Mononuclear cell (primary cell): ENCODE data around the gene HPS1. TPM values are rescaled to one million over a fixed set of nuclear protein-coding genes. Genes with fewer than 3 reads are reported as not detected.

Experiments
- H3K27me3 ChIP-seq: 2 replicates; pipeline ENCODE4 v1.6.0; 2011; ENCODE audit warnings: low read length, control low read depth; ENCODE audit not compliant: insufficient read depth
- H3K4me1 ChIP-seq: 2 replicates; pipeline ENCODE4 v1.5.1; 2011; ENCODE audit warnings: mild to moderate bottlenecking, low read length, control low read depth; ENCODE audit not compliant: insufficient read depth
- H3K4me3 ChIP-seq: 2 replicates; pipeline ENCODE4 v1.5.1; 2011; ENCODE audit warnings: mild to moderate bottlenecking, low read length, moderate library complexity
- H3K9me3 ChIP-seq: 2 replicates; pipeline ENCODE4 v1.5.1; 2011; ENCODE audit warnings: low read depth, mild to moderate bottlenecking, control low read depth, low read length
- total RNA-seq: library from RNA; depleted of rRNA; stranded (reverse); fragments of >200 nt; gene quantifications from one replicate; pipeline ENCODE4 v1.2.3, GENCODE V29; 2012

HPS1 gene
- total RNA-seq, 1 donor: 46.6 TPM

GRCh38 chr10:98380493-98381339 lies 66.0 kb downstream of the HPS1 start:
- Histone ChIP-seq H3K4me1 (no peaks in the 10 kb centered on the region), H3K27me3 (no peaks in the 10 kb centered on the region), H3K4me3 (no peak overlapping the region), H3K9me3 (no peaks in the 10 kb centered on the region)

- Histone ChIP-seq H3K4me1 (no peaks in the 10 kb centered on the region), H3K9me3 (no peaks in the 10 kb centered on the region), H3K27me3 (no peaks in the 10 kb centered on the region), H3K4me3 (no peak overlapping the region)
Observed at GRCh38 chr10:98378722-98379121, 68.0 kb downstream of the HPS1 start.

GRCh38 chr10:98377536-98377935 lies 69.2 kb downstream of the HPS1 start:
- Histone ChIP-seq H3K9me3 (no peaks in the 10 kb centered on the region), H3K4me3 (no peak overlapping the region), H3K4me1 (no peaks in the 10 kb centered on the region), H3K27me3 (no peaks in the 10 kb centered on the region)

GRCh38 chr10:98377001-98377400 lies 69.7 kb downstream of the HPS1 start:
- H3K4me3 ChIP-seq: no peak overlapping the region
- H3K9me3 ChIP-seq: no peaks in the 10 kb centered on the region
- H3K27me3 ChIP-seq: no peaks in the 10 kb centered on the region
- no peaks in the 10 kb centered on the region for H3K4me1 ChIP-seq

GRCh38 chr10:98376485-98376884 lies 70.2 kb downstream of the HPS1 start:
- Histone ChIP-seq H3K27me3 (no peaks in the 10 kb centered on the region), H3K9me3 (no peaks in the 10 kb centered on the region)

GRCh38 chr10:98374217-98374985 lies 72.3 kb downstream of the HPS1 start:
- no peaks in the 10 kb centered on the region for H3K9me3 ChIP-seq
- H3K4me1 ChIP-seq: no peaks in the 10 kb centered on the region
- no peaks in the 10 kb centered on the region for H3K27me3 ChIP-seq
- no peak overlapping the region for H3K4me3 ChIP-seq

More at GRCh38 chr10:98376485-98376884, 70.2 kb downstream of the HPS1 start:
- Histone ChIP-seq H3K4me1 (no peaks in the 10 kb centered on the region), H3K4me3 (no peak overlapping the region)

GRCh38 chr10:98373260-98374040 lies 73.3 kb downstream of the HPS1 start:
- Histone ChIP-seq H3K27me3 (no peaks in the 10 kb centered on the region), H3K9me3 (no peaks in the 10 kb centered on the region), H3K4me3 (no peak overlapping the region), H3K4me1 (no peaks in the 10 kb centered on the region)

GRCh38 chr10:98370831-98371820 lies 75.6 kb downstream of the HPS1 start:
- H3K9me3 ChIP-seq: no peaks in the 10 kb centered on the region
- H3K4me1 ChIP-seq: no peaks in the 10 kb centered on the region
- H3K27me3 ChIP-seq: no peaks in the 10 kb centered on the region
- H3K4me3 ChIP-seq: no peak overlapping the region

- no peaks in the 10 kb centered on the region for H3K27me3 ChIP-seq
- H3K4me3 ChIP-seq: no peak overlapping the region
- no peaks in the 10 kb centered on the region for H3K9me3 ChIP-seq
- no peaks in the 10 kb centered on the region for H3K4me1 ChIP-seq
Observed at GRCh38 chr10:98369801-98370200, 76.9 kb downstream of the HPS1 start.

GRCh38 chr10:98368644-98369043 lies 78.1 kb downstream of the HPS1 start:
- H3K9me3 ChIP-seq: no peaks in the 10 kb centered on the region
- H3K27me3 ChIP-seq: no peaks in the 10 kb centered on the region
- no peak overlapping the region for H3K4me3 ChIP-seq
- H3K4me1 ChIP-seq: no peaks in the 10 kb centered on the region

- H3K4me3 ChIP-seq: no peak overlapping the region
- H3K9me3 ChIP-seq: no peaks in the 10 kb centered on the region
- no peaks in the 10 kb centered on the region for H3K4me1 ChIP-seq
- no peaks in the 10 kb centered on the region for H3K27me3 ChIP-seq
Observed at GRCh38 chr10:98367604-98368451, 78.9 kb downstream of the HPS1 start.
